KOPT-K1 (cell line): Measurements from ENCODE around the gene USP6NL.

ENCODE experiments used
- H3K27ac ChIP-seq: fragments of 200-600 bp; sonication (generic); 2 replicates; pipeline ENCODE4 v1.5.1; 2016; ENCODE audit warnings: antibody characterized with exemption, mild to moderate bottlenecking, low read depth, low read length; ENCODE audit not compliant: poor library complexity, severe bottlenecking
- H3K36me3 ChIP-seq: fragments of 200-600 bp; sonication (generic); 2 replicates; pipeline ENCODE4 v1.5.1; 2017; ENCODE audit warnings: antibody characterized with exemption, mild to moderate bottlenecking, low read length, moderate library complexity; ENCODE audit not compliant: insufficient read depth
- H3K9me3 ChIP-seq: fragments of 200-600 bp; sonication (generic); 2 replicates; pipeline ENCODE4 v1.5.1; 2017; ENCODE audit warnings: antibody characterized with exemption, low read length, mild to moderate bottlenecking; ENCODE audit not compliant: insufficient read depth, poor library complexity, severe bottlenecking

Gene USP6NL

GRCh38 chr10:11532306-11532705, 79.1 kb downstream of the USP6NL start:
- Histone ChIP-seq H3K27ac (peak overlapping the region; percentile 15), H3K9me3 (no peaks in the 10 kb centered on the region), H3K36me3 (no peaks in the 10 kb centered on the region)

GRCh38 chr10:11530806-11531205, 80.6 kb downstream of the USP6NL start:
- Histone ChIP-seq H3K36me3 (no peaks in the 10 kb centered on the region), H3K27ac (no peak overlapping the region), H3K9me3 (no peaks in the 10 kb centered on the region)

- Histone ChIP-seq H3K9me3 (no peaks in the 10 kb centered on the region), H3K27ac (no peak overlapping the region), H3K36me3 (no peaks in the 10 kb centered on the region; the same call in 1 of the 2 replicates)
These were observed 82.1 kb downstream of the USP6NL start for GRCh38 chr10:11529276-11529903.

- H3K36me3 ChIP-seq, result no peaks in the 10 kb centered on the region; the same call in 1 of the 2 replicates
- peak overlapping the region; percentile 60 for H3K27ac ChIP-seq
- H3K9me3 ChIP-seq, result no peaks in the 10 kb centered on the region
These were observed 83.2 kb downstream of the USP6NL start for GRCh38 chr10:11528286-11528685.

GRCh38 chr10:11527691-11528255, 83.7 kb downstream of the USP6NL start:
- Histone ChIP-seq H3K9me3 (no peaks in the 10 kb centered on the region), H3K36me3 (peaks cover 3% of the 10 kb centered on the region; the same call in 1 of the 2 replicates), H3K27ac (peak overlapping the region; percentile 60)

GRCh38 chr10:11527068-11527467, 84.4 kb downstream of the USP6NL start:
- Histone ChIP-seq H3K9me3 (no peaks in the 10 kb centered on the region), H3K36me3 (peaks cover 3% of the 10 kb centered on the region; the same call in 1 of the 2 replicates), H3K27ac (peak overlapping the region; percentile 60)

GRCh38 chr10:11525503-11525902, 85.9 kb downstream of the USP6NL start:
- Histone ChIP-seq H3K9me3 (no peaks in the 10 kb centered on the region), H3K27ac (no peak overlapping the region), H3K36me3 (peaks cover 3% of the 10 kb centered on the region; the same call in 1 of the 2 replicates)

GRCh38 chr10:11522821-11523245, 88.6 kb downstream of the USP6NL start:
- H3K9me3 ChIP-seq, result no peaks in the 10 kb centered on the region
- no peak overlapping the region for H3K27ac ChIP-seq
- H3K36me3 ChIP-seq, result peaks cover 3% of the 10 kb centered on the region; the same call in 1 of the 2 replicates

- no peak overlapping the region for H3K27ac ChIP-seq
- H3K36me3 ChIP-seq, result peaks cover 3% of the 10 kb centered on the region; the same call in 1 of the 2 replicates
- H3K9me3 ChIP-seq, result no peaks in the 10 kb centered on the region
These were observed 89.6 kb downstream of the USP6NL start for GRCh38 chr10:11521860-11522259.

- Histone ChIP-seq H3K36me3 (peaks cover 3% of the 10 kb centered on the region; the same call in 1 of the 2 replicates), H3K9me3 (no peaks in the 10 kb centered on the region), H3K27ac (no peak overlapping the region)
These were observed 90.6 kb downstream of the USP6NL start for GRCh38 chr10:11520892-11521291.

- H3K27ac ChIP-seq, result no peak overlapping the region
- no peaks in the 10 kb centered on the region for H3K9me3 ChIP-seq
- 0 out of 2 replicates have a peak, but pooled peaks cover 6% of the 10 kb centered on the region for H3K36me3 ChIP-seq
These were observed 94.3 kb downstream of the USP6NL start for GRCh38 chr10:11517150-11517549.

- H3K36me3 ChIP-seq, result 0 out of 2 replicates have a peak, but pooled peaks cover 6% of the 10 kb centered on the region
- H3K9me3 ChIP-seq, result no peaks in the 10 kb centered on the region
- no peak overlapping the region for H3K27ac ChIP-seq
These were observed 95.1 kb downstream of the USP6NL start for GRCh38 chr10:11516431-11516746.

- 0 out of 2 replicates have a peak, but pooled peaks cover 6% of the 10 kb centered on the region for H3K36me3 ChIP-seq
- no peaks in the 10 kb centered on the region for H3K9me3 ChIP-seq
- no peak overlapping the region for H3K27ac ChIP-seq
These were observed 95.6 kb downstream of the USP6NL start for GRCh38 chr10:11515596-11516430.

- no peaks in the 10 kb centered on the region for H3K9me3 ChIP-seq
- 0 out of 2 replicates have a peak, but pooled peaks cover 7% of the 10 kb centered on the region for H3K36me3 ChIP-seq
- H3K27ac ChIP-seq, result no peak overlapping the region
These were observed 97.7 kb downstream of the USP6NL start for GRCh38 chr10:11513727-11514126.

GRCh38 chr10:11512596-11512995, 98.9 kb downstream of the USP6NL start:
- H3K9me3 ChIP-seq, result no peaks in the 10 kb centered on the region
- no peak overlapping the region for H3K27ac ChIP-seq
- H3K36me3 ChIP-seq, result peaks cover 14% of the 10 kb centered on the region; the same call in 1 of the 2 replicates
